Ecto neural progenitor cell (in vitro differentiated cells): ENCODE results near the gene MIDN.
A peak's percentile ranks its signal among the peaks of the same experiment; 100 is the strongest.

Source experiments
- DNase-seq: peaks from one replicate; pipeline ENCODE4 v3.0.0-alpha.2; 2018; ENCODE audit warnings: low spot score

Gene MIDN

GRCh38 chr19:1220976-1221903, 27.1 kb upstream of the MIDN start:
- DNase-seq: peak; percentile 78

- DNase-seq: no peak
Measured at GRCh38 chr19:1221904-1222255, 26.5 kb upstream of the MIDN start.

GRCh38 chr19:1222394-1222793, 26.0 kb upstream of the MIDN start:
- DNase-seq: no peak

GRCh38 chr19:1223018-1223855, 25.1 kb upstream of the MIDN start:
- no peak for DNase-seq

GRCh38 chr19:1224047-1224825, 24.1 kb upstream of the MIDN start:
- DNase-seq: no peak

GRCh38 chr19:1224847-1225246, 23.5 kb upstream of the MIDN start:
- DNase-seq: no peak

- no peak for DNase-seq
Measured at GRCh38 chr19:1225440-1226226, 22.8 kb upstream of the MIDN start.

GRCh38 chr19:1226227-1226518, 22.2 kb upstream of the MIDN start:
- DNase-seq: no peak

- no peak for DNase-seq
Measured at GRCh38 chr19:1226522-1227303, 21.7 kb upstream of the MIDN start.

- DNase-seq: no peak
Measured at GRCh38 chr19:1227304-1228054, 20.9 kb upstream of the MIDN start.

GRCh38 chr19:1228161-1228957, 20.0 kb upstream of the MIDN start:
- DNase-seq: no peak

- DNase-seq: no peak
Measured at GRCh38 chr19:1229056-1229923, 19.1 kb upstream of the MIDN start.

- no peak for DNase-seq
Measured at GRCh38 chr19:1229924-1230782, 18.2 kb upstream of the MIDN start.

GRCh38 chr19:1230783-1231489, 17.4 kb upstream of the MIDN start:
- DNase-seq: no peak

GRCh38 chr19:1231729-1232637, 16.4 kb upstream of the MIDN start:
- no peak for DNase-seq

GRCh38 chr19:1232652-1233072, 15.7 kb upstream of the MIDN start:
- DNase-seq: no peak
